GM12878 (cell line): ENCODE data around the gene CFAP299. TPM values are rescaled to one million over a fixed set of nuclear protein-coding genes. Genes with fewer than 3 reads are reported as not detected.

Source experiments
- ATAC-seq: fragments of 200-7000 bp; cut with Tn5 transposase; 3 replicates; pipeline ENCODE4 v1.9.1; 2020; ENCODE audit warnings: mild to moderate bottlenecking, moderate library complexity
- BruUV-seq: library from RNA; stranded (reverse); fragments of 400-500 nt; replicated peaks from 2 replicates; lab custom pipeline; 2021; lab: Mats Ljungman, UMichigan
- CTCF ChIA-PET: fragments of 300-600 bp; sonication (Branson Sonifier 250); formaldehyde crosslinking; extraction: SDS; loops from one replicate; lab custom pipeline; 2021; ENCODE audit warnings: inconsistent platforms; lab: Yijun Ruan, JAX
- POLR2A ChIA-PET: fragments of 350-600 bp; formaldehyde crosslinking; extraction: SDS; loops from one replicate; lab custom pipeline; 2021; ENCODE audit warnings: inconsistent platforms; lab: Charles Lee
- RAD21 ChIA-PET: fragments of 300-600 bp; sonication (Branson Sonifier 250); formaldehyde crosslinking; loops from one replicate; lab custom pipeline; 2023; ENCODE audit warnings: antibody characterized with exemption; ENCODE audit not compliant: unreplicated experiment; lab: Charles Lee
- SMC1A ChIA-PET: fragments of 300-600 bp; sonication (Branson Sonifier 250); formaldehyde crosslinking; loops from one replicate; lab custom pipeline; 2023; ENCODE audit not compliant: unreplicated experiment, uncharacterized antibody; lab: Charles Lee
- DNase-seq: peaks from one replicate; pipeline ENCODE4 v3.0.0-alpha.2; 2011; ENCODE audit warnings: low read depth, low spot score
- FAIRE-seq: peaks from 3 replicates; lab custom pipeline; 2011; peaks lifted over from hg19 to GRCh38; lab: Jason Lieb, UNC
- H2AFZ ChIP-seq: 2 replicates; pipeline ENCODE4 v1.6.0; 2011; ENCODE audit warnings: low read depth, low read length, control low read depth; ENCODE audit not compliant: control insufficient read depth
- H3K27ac ChIP-seq: 2 replicates; pipeline ENCODE4 v1.5.1; 2011; ENCODE audit warnings: control low read depth; ENCODE audit not compliant: control insufficient read depth, insufficient read depth
- H3K27me3 ChIP-seq, 2 experiments: replicated peaks in 1 of 2; 2 replicates each; pipeline versions ENCODE4 v1.6.0 to v1.6.1; 2011; ENCODE audit warnings: low read length in 1 of 2; ENCODE audit not compliant: control insufficient read depth in 2 of 2, insufficient read depth in 2 of 2
- H3K36me3 ChIP-seq, 2 experiments: 2 replicates each; pipeline ENCODE4 v1.5.1; 2011; ENCODE audit warnings: low read length in 1 of 2; ENCODE audit not compliant: control insufficient read depth in 2 of 2, insufficient read depth in 2 of 2
- H3K4me1 ChIP-seq: 2 replicates; pipeline ENCODE4 v1.6.1; 2011; ENCODE audit warnings: mild to moderate bottlenecking, low read length, moderate library complexity, mixed read lengths; ENCODE audit not compliant: control insufficient read depth, insufficient read depth
- H3K4me2 ChIP-seq: 2 replicates; pipeline ENCODE4 v1.6.0; 2011; ENCODE audit warnings: control low read depth; ENCODE audit not compliant: control insufficient read depth, insufficient read depth
- H3K4me3 ChIP-seq: fragments of 200-600 bp; sonication (generic); 2 replicates; pipeline ENCODE4 v1.5.1; 2016
- H3K79me2 ChIP-seq: 2 replicates; pipeline ENCODE4 v1.6.0; 2011; ENCODE audit warnings: low read length; ENCODE audit not compliant: control insufficient read depth, insufficient read depth
- H3K9ac ChIP-seq: 2 replicates; pipeline ENCODE4 v1.8.0; 2011; ENCODE audit warnings: low read length, control low read depth, mixed read lengths; ENCODE audit not compliant: control insufficient read depth, insufficient read depth
- H3K9me3 ChIP-seq: replicated peaks from 3 replicates; pipeline ENCODE4 v1.5.1; 2011; ENCODE audit warnings: mild to moderate bottlenecking, low read length; ENCODE audit not compliant: control insufficient read depth, insufficient read depth
- H4K20me1 ChIP-seq: 2 replicates; pipeline ENCODE4 v1.6.0; 2011; ENCODE audit not compliant: control insufficient read depth, insufficient read depth
- ATF7 ChIP-seq: fragments of 450-650 bp; IDR thresholded peaks from 2 replicates; pipeline ENCODE4 v1.6.1; 2016; ENCODE audit warnings: low read depth, mild to moderate bottlenecking
- BCL11A ChIP-seq: IDR thresholded peaks from 2 replicates; pipeline ENCODE4 v1.6.1; 2011; ENCODE audit warnings: low read depth, low read length
- E2F8 ChIP-seq: fragments of 450-650 bp; IDR thresholded peaks from 2 replicates; pipeline ENCODE4 v1.6.1; 2018; ENCODE audit warnings: mild to moderate bottlenecking, low read depth, moderate library complexity; ENCODE audit not compliant: partially characterized antibody
- EED ChIP-seq: sonication (generic); IDR thresholded peaks from 2 replicates; pipeline ENCODE4 v1.6.1; 2016; ENCODE audit warnings: antibody characterized with exemption, low read depth
- ELK1 ChIP-seq: IDR thresholded peaks from 2 replicates; pipeline ENCODE4 v1.6.1; 2012; ENCODE audit warnings: low read depth, low read length, improper control_type of control experiment
- EP300 ChIP-seq, 2 experiments: fragments of 150-350 bp in 1 of 2; IDR thresholded peaks; 2 replicates each; pipeline ENCODE4 v1.6.1; 2011 to 2012; ENCODE audit warnings: low read depth in 2 of 2, low read length in 2 of 2, borderline replicate concordance in 1 of 2, improper control_type of control experiment in 1 of 2, inconsistent platforms in 1 of 2; ENCODE audit not compliant: control insufficient read depth in 1 of 2
- LARP7 ChIP-seq: fragments of 450-650 bp; IDR thresholded peaks from 2 replicates; pipeline ENCODE4 v1.6.1; 2017; ENCODE audit warnings: mild to moderate bottlenecking
- MTA3 ChIP-seq: IDR thresholded peaks from 2 replicates; pipeline ENCODE4 v1.6.1; 2012; ENCODE audit warnings: low read length, inconsistent platforms, borderline replicate concordance
- NR2C1 ChIP-seq: fragments of 450-650 bp; IDR thresholded peaks from 2 replicates; pipeline ENCODE4 v1.6.1; 2017; ENCODE audit warnings: antibody characterized with exemption, mild to moderate bottlenecking, moderate library complexity
- NR2F1 ChIP-seq: fragments of 450-650 bp; conservative IDR thresholded peaks from 2 replicates; pipeline ENCODE4 v1.6.1; 2017; ENCODE audit warnings: mild to moderate bottlenecking
- SMAD1 ChIP-seq: fragments of 450-650 bp; IDR thresholded peaks from 2 replicates; pipeline ENCODE4 v1.6.1; 2018; ENCODE audit warnings: mild to moderate bottlenecking, low read depth; ENCODE audit not compliant: partially characterized antibody
- SUZ12 ChIP-seq: fragments of 200-600 bp; sonication (generic); IDR thresholded peaks from one replicate; pipeline ENCODE4 v1.6.1; 2018; ENCODE audit warnings: antibody characterized with exemption, mild to moderate bottlenecking; ENCODE audit not compliant: unreplicated experiment
- TCF3 ChIP-seq: IDR thresholded peaks from 2 replicates; pipeline ENCODE4 v1.6.1; 2012; ENCODE audit warnings: low read depth, mild to moderate bottlenecking, low read length, borderline replicate concordance; ENCODE audit not compliant: insufficient read depth
- WGBS: methylation state at CpG from one replicate; pipeline ENCODE4 v1.1.6; 2016; ENCODE audit warnings: low lambda C conversion rate; ENCODE audit not compliant: insufficient replicate concordance, insufficient coverage; ENCODE audit errors: missing lambda C conversion rate; 5-methylcytosine and 5-hydroxymethylcytosine counted together
- in situ Hi-C: fragments of 300-500 bp; cut with MboI; formaldehyde crosslinking; loops from 9 replicates; pipeline ENCODE4 v1.14.3; 2018; ENCODE audit warnings: mixed read lengths
- intact Hi-C: fragments of 100-400 bp; cut with micrococcal nuclease; formaldehyde crosslinking; loops from one replicate; pipeline ENCODE4 v1.14.2; 2022; ENCODE audit not compliant: unreplicated experiment
- polyA plus RNA-seq, 11 experiments: library from polyadenylated mRNA; depleted of rRNA in 4 of 11; unstranded in 6 of 11; stranded (reverse) in 5 of 11; fragments of >200 nt; fragmentation: Nextera tagmentation in 4 of 11; fragmentation: Illumina TruSeq in 1 of 11; extraction: Ambion mirVana in 4 of 11; extraction: Trizol in 1 of 11; gene quantifications; 1 replicate in 1 of 11; 2 replicates in 10 of 11; pipeline versions ENCODE4 v1.2.1 to v1.2.3, GENCODE V29; 2011 to 2016; ENCODE audit warnings: inconsistent platforms in 2 of 11, missing spikeins in 2 of 11, low read depth in 1 of 11
- total RNA-seq, 4 experiments: library from RNA; depleted of rRNA in 3 of 4; stranded (reverse); fragments of >200 nt in 3 of 4; fragmentation: Illumina TruSeq in 1 of 4; extraction: Trizol in 1 of 4; gene quantifications; 2 replicates each; pipeline versions ENCODE4 v1.2.1 to v1.2.3, GENCODE V29; 2013 to 2021

Gene CFAP299
- total and polyA plus RNA-seq, 10 of the 15 experiments (the other 5 are each of a cell fraction or from before 2014, with no cell fraction given): 0.06 to 0.34 TPM; not detected in 8

- CTCF ChIA-PET: interaction anchor here (2.4 kb wide), 1 partner anchor 10 kb away, joined by 5 read pairs; no protein-coding TSS in a partner anchor
- H3K36me3 ChIP-seq: no peaks in the 10 kb centered on the region
- H3K27me3 ChIP-seq: no peaks in the 10 kb centered on the region
- ATAC-seq: no peak
- no peak for FAIRE-seq
- SMC1A ChIA-PET: interaction anchor here (1.2 to 2.2 kb wide), 2 partner anchors 15 to 361 kb away, joined by 3 to 7 read pairs; no protein-coding TSS in a partner anchor
- no peak overlapping the region for H2AFZ ChIP-seq
- no peak overlapping the region for H3K4me2 ChIP-seq
- in situ Hi-C loops: no loop called here
- no peaks in the 10 kb centered on the region; the same call in 2 of the 3 replicates for H3K9me3 ChIP-seq
- no peak overlapping the region for H3K9ac ChIP-seq
- BruUV-seq: no TSS peak
- H3K79me2 ChIP-seq: no peaks in the 10 kb centered on the region
- intact Hi-C loops: no loop called here
- TF ChIP-seq MTA3 (no peak), NR2C1 (no peak), EP300 (IDR thresholded peaks at IDR 0.05; ENCODE audit: borderline replicate concordance in 1 of 2, control insufficient read depth in 1 of 2, low read depth in 2 of 2, low read length in 2 of 2) (no peak), NR2F1 (no peak), BCL11A (no peak), SUZ12 (no peak), TCF3 (no peak), ATF7 (no peak)
- POLR2A ChIA-PET: no interaction called here
- H3K4me1 ChIP-seq: no peaks in the 10 kb centered on the region
- no peak overlapping the region for H3K27ac ChIP-seq
- WGBS: 0% methylated on average over 1 of the region's 1 CpG
- no peak for DNase-seq
- RAD21 ChIA-PET: no interaction called here
- no peak overlapping the region for H3K4me3 ChIP-seq
- no peaks in the 10 kb centered on the region for H4K20me1 ChIP-seq
Measured at GRCh38 chr4:80726471-80726870, 390.9 kb downstream of the CFAP299 start.

GRCh38 chr4:80730158-80730557 is 394.6 kb downstream of the CFAP299 start:
- SMC1A ChIA-PET: no interaction called here
- no TSS peak for BruUV-seq
- DNase-seq (no peak), FAIRE-seq (no peak), ATAC-seq (no peak; the same call in 1 of the 3 replicates)
- no peaks in the 10 kb centered on the region for H3K9me3 ChIP-seq
- WGBS: no CpG with 5 or more reads among the region's 1 CpG
- no peaks in the 10 kb centered on the region for H3K36me3 ChIP-seq
- H3K27me3 ChIP-seq: no peaks in the 10 kb centered on the region
- H3K9ac ChIP-seq: no peak overlapping the region
- H3K4me2 ChIP-seq: no peak overlapping the region
- H3K79me2 ChIP-seq: no peaks in the 10 kb centered on the region
- no peaks in the 10 kb centered on the region for H3K4me1 ChIP-seq
- no peak overlapping the region for H2AFZ ChIP-seq
- RAD21 ChIA-PET: interaction anchor here (0.7 kb wide), 1 partner anchor 55 kb away, joined by 4 read pairs; no protein-coding TSS in a partner anchor
- intact Hi-C loops (no loop called here), in situ Hi-C loops (no loop called here)
- CTCF ChIA-PET: interaction anchor here (0.7 kb wide), 2 partner anchors 261 to 346 kb away, joined by 4 read pairs; no protein-coding TSS in a partner anchor
- no peaks in the 10 kb centered on the region for H4K20me1 ChIP-seq
- H3K4me3 ChIP-seq: no peak overlapping the region
- no peak for TF ChIP-seq SMAD1
- TF ChIP-seq ELK1: no peak
- TF ChIP-seq EED: no peak
- no peak for TF ChIP-seq E2F8
- TF ChIP-seq LARP7: no peak
- POLR2A ChIA-PET: no interaction called here
- no peak overlapping the region for H3K27ac ChIP-seq
